ENCODE data around the gene P2RY11. TPM values are rescaled to one million over a fixed set of nuclear protein-coding genes. Genes with fewer than 3 reads are reported as not detected.

P2RY11 gene, protein sequence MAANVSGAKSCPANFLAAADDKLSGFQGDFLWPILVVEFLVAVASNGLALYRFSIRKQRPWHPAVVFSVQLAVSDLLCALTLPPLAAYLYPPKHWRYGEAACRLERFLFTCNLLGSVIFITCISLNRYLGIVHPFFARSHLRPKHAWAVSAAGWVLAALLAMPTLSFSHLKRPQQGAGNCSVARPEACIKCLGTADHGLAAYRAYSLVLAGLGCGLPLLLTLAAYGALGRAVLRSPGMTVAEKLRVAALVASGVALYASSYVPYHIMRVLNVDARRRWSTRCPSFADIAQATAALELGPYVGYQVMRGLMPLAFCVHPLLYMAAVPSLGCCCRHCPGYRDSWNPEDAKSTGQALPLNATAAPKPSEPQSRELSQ
- total RNA-seq: 10 to 100 TPM; 74.8 to 87.5 (median 82.6) TPM

DNA sequence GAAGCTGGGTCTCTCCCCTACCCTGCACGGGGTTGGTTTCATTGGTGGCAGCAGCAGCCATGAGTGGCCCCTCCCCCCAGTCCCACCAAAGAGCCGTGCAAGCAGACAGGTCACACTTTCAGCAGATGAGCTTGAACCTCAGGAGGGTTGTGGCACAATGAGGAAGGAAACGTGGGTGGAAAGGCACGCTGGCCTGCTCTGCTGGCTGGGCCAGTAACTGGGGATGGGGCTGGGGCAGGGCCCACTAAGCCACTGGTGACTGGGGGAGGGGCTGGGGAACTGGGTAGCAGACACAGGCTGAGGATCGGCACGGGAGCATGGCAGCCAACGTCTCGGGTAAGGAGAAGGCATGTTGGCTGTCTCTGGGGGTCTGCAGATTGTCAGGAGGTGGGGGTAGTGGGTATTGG, at the start of gene P2RY11:
TSS of gene P2RY11 (plus strand) at position 289 of the 407 bp plus-strand sequence. CDS start at position 318, 29 bp downstream.
- H3K4me3 Mint-ChIP-seq: peak within 1 kb of the TSS; percentile 64
- peaks cover 57% of the 10 kb centered on the region for H3K4me1 Mint-ChIP-seq (ENCODE audit: low read depth)
- no peaks in the 10 kb centered on the region for H3K27me3 Mint-ChIP-seq (ENCODE audit: low read depth)
- ATAC-seq (no peak), DNase-seq (peak; percentile 22)
- H3K9me3 Mint-ChIP-seq: no peaks in the 10 kb centered on the region
- peaks cover 41% of the 10 kb centered on the region for H3K36me3 Mint-ChIP-seq (ENCODE audit: insufficient read depth)

DNA sequence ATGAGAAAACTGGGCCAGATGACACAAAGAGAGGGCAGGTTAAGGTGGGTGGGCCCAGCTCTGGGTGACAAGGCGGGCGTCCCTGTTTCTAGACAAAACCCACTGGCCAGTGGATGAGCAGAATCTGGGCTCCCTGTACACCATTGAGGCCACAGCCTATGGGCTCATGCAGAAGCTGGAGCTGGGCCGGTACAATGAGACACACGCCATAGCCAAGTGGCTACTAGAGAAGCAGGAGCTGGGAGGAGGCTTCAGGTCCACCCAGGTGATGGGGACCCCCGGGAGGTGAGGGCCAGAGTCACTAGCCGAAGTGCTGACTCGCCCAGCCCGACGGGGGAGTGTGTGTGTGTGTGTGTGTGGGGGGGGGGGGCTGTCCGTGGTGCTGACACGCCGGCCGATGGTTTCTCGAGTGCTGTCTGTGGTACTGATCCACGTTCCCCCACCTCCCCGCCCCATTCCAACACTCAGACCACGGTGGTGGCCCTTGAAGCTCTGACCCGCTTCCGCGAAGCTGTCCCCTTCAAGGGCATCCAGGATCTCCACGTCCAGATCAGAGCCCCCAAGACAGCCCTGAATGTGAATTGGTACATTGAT, 49.7 kb upstream of the P2RY11 start:
- Mint-ChIP-seq H3K27me3 (ENCODE audit: low read depth) (peaks cover 28% of the 10 kb centered on the region), H3K4me1 (ENCODE audit: low read depth) (no peaks in the 10 kb centered on the region), H3K36me3 (ENCODE audit: insufficient read depth) (no peaks in the 10 kb centered on the region), H3K9me3 (no peaks in the 10 kb centered on the region), H3K4me3 (no peak overlapping the region)
- no peak for ATAC-seq
- no peak for DNase-seq

DNA sequence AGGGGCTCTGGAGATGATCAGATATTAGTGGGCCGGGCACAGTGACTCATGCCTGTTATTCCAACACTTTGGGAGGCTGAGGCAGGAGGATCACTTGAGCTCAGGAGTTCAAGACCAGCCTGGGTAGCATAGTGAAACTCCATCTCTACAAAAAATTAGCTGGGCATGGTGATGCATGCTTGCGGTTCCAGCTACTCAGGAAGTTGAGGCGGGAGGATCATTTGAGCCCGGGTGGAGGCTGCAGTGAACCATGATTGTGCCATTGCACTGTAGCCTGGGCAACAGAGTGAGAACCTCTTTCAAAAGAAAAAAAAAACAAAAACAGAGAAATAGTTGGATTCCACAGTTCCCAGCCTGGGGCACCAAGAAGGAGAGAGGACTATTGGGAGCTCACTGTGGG, 43.3 kb upstream of the P2RY11 start:
- ATAC-seq (peak in 1 of 2 donors; percentile 38), DNase-seq (no peak)

DNA sequence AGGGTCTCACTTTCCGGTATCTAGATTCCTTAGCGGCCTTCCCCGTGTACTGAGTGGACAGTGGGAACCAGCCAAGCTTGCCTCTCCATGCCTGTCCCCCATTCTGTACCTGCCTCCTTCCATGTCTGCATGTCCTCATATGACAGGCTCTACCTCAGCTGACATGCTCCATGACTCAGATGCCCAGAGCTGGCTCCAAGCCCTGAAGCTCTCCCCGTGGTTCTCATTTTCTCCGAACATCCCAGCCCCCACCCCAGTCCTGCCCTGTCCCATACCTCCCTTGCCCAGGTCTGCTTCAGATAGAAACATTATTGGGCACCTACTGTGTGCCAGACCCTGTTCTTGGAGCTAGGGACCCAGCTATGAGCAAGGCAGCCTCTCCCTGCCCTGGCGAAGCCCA, 42.4 kb upstream of the P2RY11 start:
- H3K4me1 Mint-ChIP-seq (ENCODE audit: low read depth): peaks cover 6% of the 10 kb centered on the region
- H3K9me3 Mint-ChIP-seq: no peaks in the 10 kb centered on the region
- no peak for DNase-seq
- ATAC-seq: no peak
- H3K27me3 Mint-ChIP-seq (ENCODE audit: low read depth): peaks cover 2% of the 10 kb centered on the region
- no peaks in the 10 kb centered on the region for H3K36me3 Mint-ChIP-seq (ENCODE audit: insufficient read depth)
- H3K4me3 Mint-ChIP-seq: no peak overlapping the region

More for the DNA sequence above, 43.3 kb upstream of the P2RY11 start:
- no peaks in the 10 kb centered on the region for H3K36me3 Mint-ChIP-seq (ENCODE audit: insufficient read depth)
- H3K9me3 Mint-ChIP-seq: no peaks in the 10 kb centered on the region
- peaks cover 8% of the 10 kb centered on the region for H3K27me3 Mint-ChIP-seq (ENCODE audit: low read depth)
- H3K4me1 Mint-ChIP-seq (ENCODE audit: low read depth): peaks cover 6% of the 10 kb centered on the region
- no peak overlapping the region for H3K4me3 Mint-ChIP-seq

DNA sequence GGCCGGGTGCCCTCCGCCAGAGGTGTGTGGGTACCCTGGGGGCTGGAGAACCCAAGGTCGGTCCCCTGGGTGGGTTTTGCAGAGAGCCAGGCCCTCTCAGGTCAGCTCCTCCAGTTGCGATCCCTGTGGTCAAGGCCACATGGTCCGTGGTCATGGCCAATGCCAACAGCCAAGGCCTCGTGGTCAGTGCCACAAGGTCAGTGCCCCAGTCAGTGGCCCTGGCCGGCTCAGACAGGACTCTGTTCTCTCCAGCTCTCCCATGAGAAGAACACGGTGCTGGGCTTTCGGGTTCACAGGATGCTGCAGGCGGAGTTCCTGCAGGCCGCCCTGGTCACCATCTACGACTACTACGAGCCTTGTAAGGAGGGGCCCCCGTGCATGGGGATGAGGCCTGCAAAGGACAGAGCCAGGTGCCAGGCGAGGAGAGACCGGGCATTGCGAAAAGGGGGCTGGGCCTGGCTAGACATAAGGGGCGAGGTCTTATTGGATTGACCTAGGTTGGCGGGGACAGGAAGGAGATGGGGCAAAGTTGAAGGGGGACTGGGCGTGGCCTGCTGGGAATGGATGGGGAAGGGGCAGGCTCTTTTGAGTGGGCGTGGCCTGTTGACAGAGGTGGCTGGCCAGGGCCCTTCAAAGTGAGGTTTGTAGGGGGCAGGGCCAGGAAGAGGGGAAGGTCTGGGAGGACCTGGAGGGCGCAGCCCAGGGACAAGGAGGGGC, 40.6 kb upstream of the P2RY11 start:
- peaks cover 2% of the 10 kb centered on the region for H3K27me3 Mint-ChIP-seq (ENCODE audit: low read depth)
- no peaks in the 10 kb centered on the region for H3K36me3 Mint-ChIP-seq (ENCODE audit: insufficient read depth)
- DNase-seq (no peak), ATAC-seq (no peak)
- no peak overlapping the region for H3K4me3 Mint-ChIP-seq
- peaks cover 6% of the 10 kb centered on the region for H3K4me1 Mint-ChIP-seq (ENCODE audit: low read depth)
- H3K9me3 Mint-ChIP-seq: no peaks in the 10 kb centered on the region

DNA sequence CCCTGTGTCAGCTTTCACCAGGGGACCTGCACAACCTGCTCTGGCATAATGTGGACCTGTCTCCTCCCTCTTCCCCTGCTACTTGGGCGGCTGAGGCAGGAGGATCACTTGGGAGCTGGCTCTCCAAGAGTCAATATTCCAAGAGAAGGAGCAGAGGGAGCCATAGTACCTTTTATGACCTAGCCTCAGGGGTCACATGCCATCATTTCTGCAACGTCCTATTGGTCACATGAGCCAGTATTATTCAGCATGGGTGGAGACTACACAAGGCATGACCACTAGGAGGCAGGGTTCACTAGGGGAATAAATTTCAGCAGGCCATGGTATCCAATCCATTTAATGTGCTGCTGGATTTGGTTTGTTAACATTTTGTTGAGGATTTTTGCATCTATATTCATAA, 37.3 kb upstream of the P2RY11 start:
- Mint-ChIP-seq H3K27me3 (ENCODE audit: low read depth) (no peaks in the 10 kb centered on the region), H3K4me3 (no peak overlapping the region), H3K4me1 (ENCODE audit: low read depth) (no peaks in the 10 kb centered on the region)

DNA sequence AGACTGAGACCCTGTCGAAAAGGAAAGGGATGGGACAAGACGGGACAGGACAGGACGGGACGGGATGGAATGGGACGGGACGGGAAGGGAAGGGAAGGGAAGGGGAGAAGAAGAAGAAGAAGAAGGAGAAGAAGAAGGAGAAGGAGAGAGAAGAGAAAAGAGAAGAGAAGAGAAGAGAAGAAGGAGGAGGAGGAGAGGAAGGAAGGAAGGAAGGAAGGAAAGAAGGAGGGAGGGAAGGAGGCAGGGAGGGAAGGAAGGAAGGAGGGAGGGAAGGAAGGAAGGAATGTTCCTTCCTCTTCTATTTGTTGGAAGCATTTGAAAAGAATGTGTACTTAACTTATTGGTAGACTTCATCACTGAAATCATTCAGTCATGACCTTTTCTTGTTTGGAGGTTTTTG, 35.0 kb upstream of the P2RY11 start:
- Mint-ChIP-seq H3K27me3 (ENCODE audit: low read depth) (no peaks in the 10 kb centered on the region), H3K4me3 (no peak overlapping the region), H3K36me3 (ENCODE audit: insufficient read depth) (no peaks in the 10 kb centered on the region), H3K4me1 (ENCODE audit: low read depth) (no peaks in the 10 kb centered on the region), H3K9me3 (no peaks in the 10 kb centered on the region)
- no peak for DNase-seq
- no peak for ATAC-seq

More for the DNA sequence above, 37.3 kb upstream of the P2RY11 start:
- DNase-seq (peak; percentile 29), ATAC-seq (peak; percentile 90 to 91)
- no peaks in the 10 kb centered on the region for H3K36me3 Mint-ChIP-seq (ENCODE audit: insufficient read depth)
- H3K9me3 Mint-ChIP-seq: no peaks in the 10 kb centered on the region

DNA sequence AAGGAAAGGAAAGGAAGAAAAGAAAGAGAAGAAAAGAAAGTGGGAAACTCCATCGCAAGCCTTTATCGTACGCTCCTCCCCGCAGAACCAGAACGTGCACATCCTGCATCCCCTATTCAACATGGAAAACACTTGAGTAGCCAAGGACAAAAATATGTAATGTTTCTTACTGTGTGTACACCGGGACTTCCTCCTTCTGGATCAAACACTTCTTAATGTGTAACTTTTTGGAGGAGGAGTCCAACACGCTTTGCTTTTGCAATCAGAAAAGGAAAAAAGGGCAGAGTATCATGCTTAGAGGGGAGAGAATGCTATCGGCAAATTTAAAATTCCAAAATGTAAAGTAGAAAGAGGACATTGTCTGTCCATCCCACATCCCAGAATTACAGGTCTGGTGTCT, 33.2 kb upstream of the P2RY11 start:
- ATAC-seq (no peak), DNase-seq (no peak)
- Mint-ChIP-seq H3K36me3 (ENCODE audit: insufficient read depth) (no peaks in the 10 kb centered on the region), H3K4me3 (no peak overlapping the region), H3K4me1 (ENCODE audit: low read depth) (no peaks in the 10 kb centered on the region), H3K9me3 (no peaks in the 10 kb centered on the region), H3K27me3 (ENCODE audit: low read depth) (no peaks in the 10 kb centered on the region)

DNA sequence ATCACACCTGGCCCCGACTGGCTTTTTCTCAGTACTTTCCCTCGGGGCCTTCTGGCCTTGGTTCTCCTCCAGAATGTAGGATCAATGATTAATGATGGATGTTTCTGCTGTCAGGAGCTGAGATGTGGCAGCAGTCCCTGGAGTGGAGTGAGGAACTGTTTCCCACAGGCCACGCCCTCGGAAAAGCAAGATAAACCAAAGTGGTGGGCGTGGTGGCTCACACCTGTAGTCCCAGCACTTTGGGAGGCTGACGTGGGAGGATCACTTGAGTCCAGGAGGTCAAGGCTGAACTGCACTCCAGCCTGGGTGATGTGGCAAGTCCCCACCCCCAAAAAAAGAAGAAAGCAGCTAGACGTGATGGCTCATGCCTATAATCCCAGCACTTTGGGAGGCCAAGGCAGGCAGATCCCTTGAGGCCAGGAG, 32.5 kb upstream of the P2RY11 start:
- no peak for ATAC-seq
- Mint-ChIP-seq H3K36me3 (ENCODE audit: insufficient read depth) (no peaks in the 10 kb centered on the region), H3K4me3 (no peak overlapping the region)

DNA sequence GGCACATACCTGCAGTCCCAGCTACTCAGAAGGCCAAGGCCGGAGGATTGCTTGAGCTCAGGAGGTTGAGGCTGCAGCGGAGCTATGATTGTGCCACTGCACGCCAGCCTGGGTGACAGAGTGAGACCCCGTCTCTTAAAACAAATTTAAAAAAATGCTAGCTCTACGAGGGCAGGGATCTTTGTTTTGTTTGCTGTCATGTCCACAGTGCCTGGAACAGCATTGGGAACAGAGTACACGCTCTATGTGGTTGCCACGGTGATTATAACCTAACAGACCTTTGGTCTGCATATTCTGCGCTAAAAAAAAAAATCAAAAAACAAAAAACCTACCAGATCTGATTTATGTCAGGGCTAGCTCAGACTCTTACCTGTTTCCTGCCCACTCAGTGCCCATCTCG, 27.6 kb upstream of the P2RY11 start:
- Mint-ChIP-seq H3K9me3 (no peaks in the 10 kb centered on the region), H3K36me3 (ENCODE audit: insufficient read depth) (no peaks in the 10 kb centered on the region), H3K4me1 (ENCODE audit: low read depth) (peaks cover 10% of the 10 kb centered on the region), H3K27me3 (ENCODE audit: low read depth) (no peaks in the 10 kb centered on the region), H3K4me3 (no peak overlapping the region)
- ATAC-seq: no peak
- no peak for DNase-seq

More for the DNA sequence above, 32.5 kb upstream of the P2RY11 start:
- no peak for DNase-seq
- Mint-ChIP-seq H3K4me1 (ENCODE audit: low read depth) (no peaks in the 10 kb centered on the region), H3K9me3 (no peaks in the 10 kb centered on the region), H3K27me3 (ENCODE audit: low read depth) (no peaks in the 10 kb centered on the region)

DNA sequence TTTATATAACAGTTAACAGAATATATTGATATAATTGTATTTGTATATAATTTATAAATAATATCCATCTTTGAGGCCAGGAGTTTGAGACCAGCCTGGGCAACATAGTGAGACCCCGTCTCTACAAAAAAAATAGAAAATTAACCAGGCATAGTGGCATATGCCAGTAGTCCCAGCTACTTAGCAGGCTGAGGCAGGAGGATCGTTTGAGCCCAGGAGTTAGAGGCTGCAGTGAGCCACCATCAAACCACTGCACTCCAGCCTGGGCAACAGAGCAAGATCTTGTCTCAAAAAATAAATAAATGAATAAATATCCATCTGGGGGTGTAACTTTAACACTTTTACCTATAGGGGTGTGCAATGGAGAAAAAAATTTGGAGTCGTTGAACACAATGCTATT, 26.7 kb upstream of the P2RY11 start:
- DNase-seq (no peak), ATAC-seq (no peak)
- Mint-ChIP-seq H3K4me3 (peak overlapping the region; percentile 84), H3K4me1 (ENCODE audit: low read depth) (peaks cover 10% of the 10 kb centered on the region), H3K36me3 (ENCODE audit: insufficient read depth) (peaks cover under 1% of the 10 kb centered on the region), H3K27me3 (ENCODE audit: low read depth) (no peaks in the 10 kb centered on the region), H3K9me3 (no peaks in the 10 kb centered on the region)

DNA sequence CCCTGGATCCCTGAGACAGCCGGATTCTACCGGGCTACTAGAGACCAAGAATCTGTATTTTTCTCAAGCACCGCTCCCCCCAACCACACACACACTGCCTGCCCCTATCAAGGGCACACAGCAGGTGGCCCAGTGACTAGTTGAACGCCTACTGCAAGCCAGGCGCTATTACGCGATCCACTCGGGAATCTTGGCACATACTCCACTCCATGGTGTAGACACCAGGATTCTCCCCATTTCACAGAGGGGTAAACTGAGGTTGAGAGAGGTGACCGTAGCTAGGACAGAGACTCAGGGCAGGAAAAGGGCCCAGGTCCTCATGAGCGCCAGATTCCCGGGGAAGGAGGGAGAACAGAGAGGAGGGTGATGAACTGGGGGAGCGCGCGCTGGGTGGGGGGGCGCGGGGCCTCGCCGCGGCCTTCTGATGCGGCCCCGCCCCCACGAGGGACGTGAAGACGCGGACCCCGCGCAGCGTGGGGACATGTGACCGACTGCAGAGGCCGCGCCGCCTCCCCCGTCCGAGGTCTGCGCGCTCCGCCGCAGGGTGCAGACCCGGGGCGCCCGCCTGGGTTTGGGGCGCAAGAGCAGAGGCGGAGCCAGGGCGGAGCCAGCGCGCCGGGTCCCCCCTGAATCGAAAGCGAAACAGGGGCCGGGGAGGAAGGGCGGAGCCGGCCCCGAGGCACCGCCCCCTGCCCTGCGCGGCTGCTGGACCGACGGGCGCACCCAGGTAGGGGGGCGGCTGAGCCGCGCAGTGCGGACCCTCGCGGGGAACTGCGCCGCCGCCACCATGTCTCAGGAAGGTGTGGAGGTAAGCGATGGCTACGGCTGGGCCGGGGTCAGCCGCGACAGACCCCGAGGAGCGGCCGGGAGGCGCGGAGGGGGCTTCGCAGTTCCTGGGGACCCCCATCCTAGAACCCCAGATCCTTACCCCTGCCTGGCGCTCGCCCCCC, 25.6 kb upstream of the P2RY11 start, which contains the start of gene SHFL:
TSS of gene SHFL (plus strand) at position 677 of the 950 bp plus-strand sequence. CDS start at position 788, 111 bp downstream.
- Mint-ChIP-seq H3K27me3 (ENCODE audit: low read depth) (no peaks in the 10 kb centered on the region), H3K4me1 (ENCODE audit: low read depth) (peaks cover 10% of the 10 kb centered on the region), H3K9me3 (no peaks in the 10 kb centered on the region), H3K4me3 (peak within 1 kb of the TSS; percentile 84), H3K36me3 (ENCODE audit: insufficient read depth) (peaks cover 3% of the 10 kb centered on the region)
- DNase-seq (peak; percentile 82), ATAC-seq (peak; percentile 92 to 97)

DNA sequence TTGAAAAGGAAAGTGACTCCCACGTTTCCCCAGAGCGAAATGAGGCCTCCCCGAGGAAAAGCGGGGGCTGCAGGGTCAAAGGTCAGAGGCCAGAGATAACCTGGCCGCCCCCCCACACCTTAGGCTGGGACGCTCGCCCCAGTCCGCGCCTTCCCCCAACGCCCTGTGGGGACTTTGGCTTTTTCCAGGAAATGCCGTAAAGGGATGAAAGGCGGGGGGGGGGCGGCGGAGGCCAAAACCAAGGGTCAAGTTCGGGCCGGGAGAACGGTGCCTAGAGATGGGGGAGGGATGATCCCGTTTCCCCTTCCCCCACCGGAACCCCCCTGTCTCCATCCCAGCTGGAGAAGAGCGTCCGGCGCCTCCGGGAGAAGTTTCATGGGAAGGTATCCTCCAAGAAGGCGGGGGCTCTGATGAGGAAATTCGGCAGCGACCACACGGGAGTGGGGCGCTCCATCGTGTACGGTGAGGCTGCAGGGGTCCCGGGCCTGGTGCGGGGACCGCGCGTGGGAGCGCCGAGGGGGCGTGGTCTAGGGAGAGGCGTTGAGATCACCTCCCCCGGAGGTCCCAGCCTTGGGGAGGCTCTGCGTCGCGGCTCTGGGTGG, 24.8 kb upstream of the P2RY11 start:
- peak overlapping the region; percentile 84 for H3K4me3 Mint-ChIP-seq
- no peaks in the 10 kb centered on the region for H3K9me3 Mint-ChIP-seq
- DNase-seq (peak; percentile 55), ATAC-seq (peak; percentile 3 to 10)
- H3K4me1 Mint-ChIP-seq (ENCODE audit: low read depth): peaks cover 12% of the 10 kb centered on the region
- peaks cover 5% of the 10 kb centered on the region for H3K36me3 Mint-ChIP-seq (ENCODE audit: insufficient read depth)
- no peaks in the 10 kb centered on the region for H3K27me3 Mint-ChIP-seq (ENCODE audit: low read depth)
